Cardiac muscle cell (in vitro differentiated cells and primary cell): Measurements from ENCODE around the gene MTUS2. TPM values are rescaled to one million over a fixed set of nuclear protein-coding genes. Genes with fewer than 3 reads are reported as not detected.
"Not testable (repeated sequence)": the region's sequence is repeated elsewhere in the genome, so short reads cannot be mapped to it uniquely, and the experiment has no call there.

Experiments used
- DNase-seq, 2 donors: peaks; one replicate each; pipeline versions ENCODE4 v3.0.0 to v3.0.0-alpha.2; 2010 to 2017; ENCODE audit warnings: low read depth in 1 of 2, low spot score in 1 of 2
- H3K27ac ChIP-seq: fragments of 200-600 bp; sonication (generic); 2 replicates; pipeline ENCODE4 v1.5.1; 2016
- H3K27me3 ChIP-seq: fragments of 200-600 bp; sonication (generic); 2 replicates; pipeline ENCODE4 v1.6.0; 2016; ENCODE audit warnings: control low read depth
- H3K36me3 ChIP-seq: fragments of 200-600 bp; sonication (generic); 2 replicates; pipeline ENCODE4 v1.5.1; 2016; ENCODE audit warnings: control low read depth
- H3K4me1 ChIP-seq: fragments of 200-600 bp; sonication (generic); 2 replicates; pipeline ENCODE4 v1.8.1; 2017; ENCODE audit warnings: low read depth, mild to moderate bottlenecking, mixed run types
- H3K4me3 ChIP-seq: fragments of 200-600 bp; sonication (generic); 2 replicates; pipeline ENCODE4 v1.5.1; 2016; ENCODE audit warnings: mild to moderate bottlenecking
- H3K9me3 ChIP-seq: fragments of 200-600 bp; sonication (generic); 2 replicates; pipeline ENCODE4 v1.5.1; 2017; ENCODE audit warnings: low read depth, mild to moderate bottlenecking, control low read depth
- polyA plus RNA-seq: library from polyadenylated mRNA; unstranded; fragments of >200 nt; fragmentation: Nextera tagmentation; extraction: Ambion mirVana; gene quantifications from 2 replicates; pipeline ENCODE4 v1.2.1, GENCODE V29; 2016
- total RNA-seq: library from RNA; depleted of rRNA; stranded (reverse); fragments of >200 nt; gene quantifications from 2 replicates; pipeline ENCODE4 v1.2.3, GENCODE V29; 2016
- TF ChIP-seq, protein P1 (sequence below): IDR thresholded peaks from 2 replicates; pipeline ENCODE4 v1.5.1; 2012; ENCODE audit warnings: low read depth, mild to moderate bottlenecking, low read length

MTUS2 gene
- total and polyA plus RNA-seq, 2 experiments from 2014 or later: 31.6 to 96.9 TPM

- no peak overlapping the region for H3K4me3 ChIP-seq
- no peaks in the 10 kb centered on the region for H3K27me3 ChIP-seq
- DNase-seq: peak in 1 of 2 donors; percentile 90
- TF ChIP-seq, protein P1, sequence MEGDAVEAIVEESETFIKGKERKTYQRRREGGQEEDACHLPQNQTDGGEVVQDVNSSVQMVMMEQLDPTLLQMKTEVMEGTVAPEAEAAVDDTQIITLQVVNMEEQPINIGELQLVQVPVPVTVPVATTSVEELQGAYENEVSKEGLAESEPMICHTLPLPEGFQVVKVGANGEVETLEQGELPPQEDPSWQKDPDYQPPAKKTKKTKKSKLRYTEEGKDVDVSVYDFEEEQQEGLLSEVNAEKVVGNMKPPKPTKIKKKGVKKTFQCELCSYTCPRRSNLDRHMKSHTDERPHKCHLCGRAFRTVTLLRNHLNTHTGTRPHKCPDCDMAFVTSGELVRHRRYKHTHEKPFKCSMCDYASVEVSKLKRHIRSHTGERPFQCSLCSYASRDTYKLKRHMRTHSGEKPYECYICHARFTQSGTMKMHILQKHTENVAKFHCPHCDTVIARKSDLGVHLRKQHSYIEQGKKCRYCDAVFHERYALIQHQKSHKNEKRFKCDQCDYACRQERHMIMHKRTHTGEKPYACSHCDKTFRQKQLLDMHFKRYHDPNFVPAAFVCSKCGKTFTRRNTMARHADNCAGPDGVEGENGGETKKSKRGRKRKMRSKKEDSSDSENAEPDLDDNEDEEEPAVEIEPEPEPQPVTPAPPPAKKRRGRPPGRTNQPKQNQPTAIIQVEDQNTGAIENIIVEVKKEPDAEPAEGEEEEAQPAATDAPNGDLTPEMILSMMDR: no peak
- no peaks in the 10 kb centered on the region for H3K36me3 ChIP-seq
- H3K9me3 ChIP-seq: no peaks in the 10 kb centered on the region
- H3K4me1 ChIP-seq: peaks cover 15% of the 10 kb centered on the region
- no peak overlapping the region for H3K27ac ChIP-seq
Observed at GRCh38 chr13:29210676-29211075, 390.5 kb downstream of the MTUS2 start.

- not testable (repeated sequence) for H3K4me3 ChIP-seq, H3K27me3 ChIP-seq, H3K36me3 ChIP-seq, H3K9me3 ChIP-seq, H3K27ac ChIP-seq, DNase-seq
- H3K4me1 ChIP-seq: peaks cover 15% of the 10 kb centered on the region
Observed at GRCh38 chr13:29211162-29211561, 391.0 kb downstream of the MTUS2 start.

- Histone ChIP-seq H3K27ac (no peak overlapping the region), H3K9me3 (no peaks in the 10 kb centered on the region), H3K27me3 (no peaks in the 10 kb centered on the region), H3K4me3 (no peak overlapping the region), H3K4me1 (no peaks in the 10 kb centered on the region), H3K36me3 (no peaks in the 10 kb centered on the region)
- TF ChIP-seq, protein P1: no peak
- DNase-seq: no peak
Observed at GRCh38 chr13:29222458-29222857, 402.3 kb downstream of the MTUS2 start.

- Histone ChIP-seq H3K4me1 (no peaks in the 10 kb centered on the region), H3K4me3 (no peak overlapping the region), H3K9me3 (no peaks in the 10 kb centered on the region), H3K27ac (no peak overlapping the region), H3K36me3 (no peaks in the 10 kb centered on the region), H3K27me3 (no peaks in the 10 kb centered on the region)
- DNase-seq: no peak
- TF ChIP-seq, protein P1: no peak
Observed at GRCh38 chr13:29224206-29224605, 404.1 kb downstream of the MTUS2 start.

GRCh38 chr13:29227576-29227975, 407.4 kb downstream of the MTUS2 start:
- Histone ChIP-seq H3K27ac (no peak overlapping the region), H3K36me3 (no peaks in the 10 kb centered on the region), H3K4me1 (no peaks in the 10 kb centered on the region), H3K9me3 (no peaks in the 10 kb centered on the region), H3K4me3 (no peak overlapping the region), H3K27me3 (no peaks in the 10 kb centered on the region)
- TF ChIP-seq, protein P1: no peak
- no peak for DNase-seq

DNA sequence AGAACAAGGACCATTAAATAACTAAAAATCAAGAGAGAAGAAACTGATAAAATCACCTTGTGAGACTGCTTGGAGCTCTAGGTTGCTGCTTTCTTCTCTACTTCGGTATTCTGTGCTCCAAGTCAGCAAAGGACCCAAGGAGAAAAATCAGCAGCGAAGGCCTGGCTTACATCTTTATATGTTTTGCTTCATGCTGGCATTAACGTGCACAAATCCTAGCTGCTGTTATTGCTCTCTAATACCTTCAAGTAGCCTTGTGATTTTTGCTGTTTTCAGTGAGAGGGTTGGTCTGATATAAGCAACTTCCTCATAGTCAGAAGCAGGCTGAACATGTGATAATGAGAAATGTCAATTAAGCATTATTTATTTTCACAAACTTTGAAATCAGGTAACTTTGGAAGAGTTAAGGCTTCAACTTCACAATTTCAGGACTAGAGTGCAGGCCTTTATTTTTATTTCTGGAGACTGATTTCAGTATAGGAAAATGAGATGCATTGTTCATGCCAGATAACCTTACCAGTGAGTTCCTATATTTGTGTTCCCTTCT, 410.2 kb downstream of the MTUS2 start:
- H3K36me3 ChIP-seq: no peaks in the 10 kb centered on the region
- no peaks in the 10 kb centered on the region for H3K27me3 ChIP-seq
- H3K4me1 ChIP-seq: no peaks in the 10 kb centered on the region
- H3K4me3 ChIP-seq: no peak overlapping the region
- TF ChIP-seq, protein P1: no peak
- no peak for DNase-seq
- H3K9me3 ChIP-seq: no peaks in the 10 kb centered on the region
- no peak overlapping the region for H3K27ac ChIP-seq
